HUDEP-2 (cell line): ENCODE results near the gene YOD1.
A peak's percentile ranks its signal among the peaks of the same experiment; 100 is the strongest.

Source experiments
- DNase-seq, 76 experiments: peaks; one replicate each; lab custom pipeline; 2025; ENCODE audit not compliant: unreplicated experiment in 76 of 76; lab: John Stamatoyannopoulos, UW

The YOD1 gene

DNA sequence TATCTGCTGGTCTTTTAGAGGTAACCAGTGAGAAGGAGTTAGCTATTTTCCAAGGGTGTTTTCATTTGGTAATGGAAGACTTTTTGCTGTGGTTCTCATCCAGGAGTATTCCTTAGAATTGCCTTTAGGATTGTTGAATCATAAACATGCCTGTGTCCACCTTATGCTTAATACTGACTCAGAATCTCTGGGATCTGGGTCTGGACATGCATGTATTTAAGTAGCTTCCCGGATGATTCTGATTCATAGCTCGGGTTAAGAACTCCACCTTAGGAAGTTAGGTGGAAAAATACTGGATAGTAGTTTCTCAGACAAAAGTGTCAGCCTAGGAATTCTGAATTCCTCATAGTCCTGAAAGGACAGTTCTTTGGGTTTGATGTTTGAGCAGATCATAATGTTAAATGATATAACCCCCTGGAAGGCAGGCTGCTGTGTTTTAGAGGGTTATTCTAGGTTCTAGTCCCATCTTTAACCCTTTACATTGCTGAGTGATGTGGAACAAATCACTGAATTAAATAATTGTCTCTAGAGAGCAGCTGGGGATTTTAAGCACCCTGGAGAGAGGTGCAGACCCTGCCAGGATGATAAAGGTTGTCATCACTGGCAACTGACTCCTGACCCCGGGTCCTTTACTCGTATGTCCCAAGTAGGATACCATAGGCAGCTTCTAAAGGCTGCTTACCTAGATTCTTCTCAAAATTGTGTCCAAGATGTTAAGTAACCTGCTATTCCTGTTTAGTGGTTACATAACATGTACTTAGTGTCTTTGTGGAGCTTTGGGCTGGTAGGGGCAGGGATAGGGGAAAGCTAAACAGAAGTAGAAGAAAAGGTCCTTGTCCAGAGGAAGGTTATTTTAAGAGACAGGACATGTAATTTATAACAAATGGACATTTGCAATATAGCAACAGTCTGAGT is 23.2 kb upstream of the YOD1 start:
- no peak for DNase-seq

DNA sequence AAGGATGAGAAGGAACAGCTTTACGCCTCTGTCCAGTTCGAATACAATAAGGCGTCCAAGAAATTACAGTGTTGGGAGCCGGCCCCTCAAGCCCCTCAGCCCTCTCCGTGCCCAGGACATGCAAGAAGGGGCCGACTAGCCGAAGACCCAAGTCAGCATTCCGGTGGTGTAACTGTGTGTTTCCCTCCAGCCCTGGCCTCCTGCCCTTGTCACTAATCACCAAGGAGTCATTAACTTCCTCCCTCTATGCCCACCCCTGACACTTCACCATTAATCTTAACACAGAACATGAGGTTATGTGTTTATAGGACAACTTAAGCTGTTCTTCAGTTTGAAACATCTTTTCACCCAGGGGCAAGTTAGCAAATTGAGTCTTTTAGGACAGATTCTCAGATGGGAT is 21.2 kb upstream of the YOD1 start:
- no peak for DNase-seq

DNA sequence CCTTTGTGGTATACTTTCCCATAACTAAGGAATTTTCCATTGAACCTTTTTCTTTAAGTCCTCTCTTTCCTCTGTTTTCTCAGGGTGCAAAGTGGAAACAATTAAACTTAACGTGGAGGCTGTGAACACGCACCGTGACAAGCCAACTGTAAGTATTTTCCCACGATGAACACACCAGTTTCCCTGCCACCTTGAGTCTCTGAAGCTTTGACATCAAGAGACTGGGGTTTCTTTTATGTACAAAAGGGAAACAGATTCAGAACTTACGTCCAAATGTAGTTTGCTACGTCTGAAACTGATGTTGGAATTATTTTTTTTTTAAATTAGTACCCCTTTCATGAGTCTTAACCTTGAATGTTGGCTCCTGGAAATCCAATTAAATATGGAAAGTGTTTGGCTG is 20.4 kb upstream of the YOD1 start:
- DNase-seq: no peak

DNA sequence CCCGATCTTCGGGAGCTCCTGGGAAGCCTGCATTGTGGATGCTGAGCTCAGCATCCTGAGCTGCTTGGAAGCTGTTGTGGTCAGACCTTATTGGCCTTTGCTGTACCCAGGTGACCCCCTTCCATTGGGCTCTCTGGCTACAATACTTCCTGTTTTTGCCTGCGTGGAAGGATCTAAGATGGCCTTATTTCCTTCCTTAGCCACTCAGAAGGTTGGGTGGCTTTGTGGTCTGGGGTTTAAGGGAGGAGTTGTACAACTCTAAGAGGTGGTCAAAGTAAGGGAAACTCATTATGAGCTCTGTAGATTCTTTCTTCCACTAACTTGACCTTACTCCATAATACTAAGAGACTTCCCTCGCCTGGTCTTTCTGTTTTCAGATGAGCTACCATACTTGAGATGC is 19.8 kb upstream of the YOD1 start:
- no peak for DNase-seq

DNA sequence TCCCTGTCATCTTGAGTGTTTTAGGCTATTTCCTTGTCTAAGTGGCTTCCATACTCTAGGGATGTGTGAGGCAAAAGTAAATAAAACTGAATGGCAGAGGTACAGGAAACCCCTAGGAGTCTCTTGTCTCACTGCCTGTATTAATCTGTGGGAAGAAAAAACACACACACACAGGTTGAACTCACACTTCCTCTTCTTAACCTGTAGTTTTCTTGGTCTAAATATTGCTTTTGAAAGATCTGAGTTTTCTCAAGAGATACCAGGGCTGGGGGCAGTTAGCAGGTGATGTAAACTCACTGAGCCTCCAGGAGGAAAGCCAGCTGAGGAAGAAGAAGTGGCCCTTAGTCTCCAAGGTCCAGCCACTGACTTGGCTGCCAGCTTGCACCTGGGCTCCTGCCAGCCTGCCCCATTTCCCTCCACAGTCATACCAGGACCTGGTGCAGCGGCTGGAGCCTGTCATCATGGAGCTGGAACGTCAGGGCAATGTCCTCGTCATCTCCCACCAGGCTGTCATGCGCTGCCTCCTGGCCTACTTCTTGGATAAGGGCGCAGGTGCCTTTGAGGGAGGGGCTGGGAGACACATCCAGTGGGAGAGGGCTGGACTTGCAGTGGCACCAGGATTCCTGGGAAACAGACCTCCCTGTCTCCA is 19.0 kb upstream of the YOD1 start:
- DNase-seq: no peak

DNA sequence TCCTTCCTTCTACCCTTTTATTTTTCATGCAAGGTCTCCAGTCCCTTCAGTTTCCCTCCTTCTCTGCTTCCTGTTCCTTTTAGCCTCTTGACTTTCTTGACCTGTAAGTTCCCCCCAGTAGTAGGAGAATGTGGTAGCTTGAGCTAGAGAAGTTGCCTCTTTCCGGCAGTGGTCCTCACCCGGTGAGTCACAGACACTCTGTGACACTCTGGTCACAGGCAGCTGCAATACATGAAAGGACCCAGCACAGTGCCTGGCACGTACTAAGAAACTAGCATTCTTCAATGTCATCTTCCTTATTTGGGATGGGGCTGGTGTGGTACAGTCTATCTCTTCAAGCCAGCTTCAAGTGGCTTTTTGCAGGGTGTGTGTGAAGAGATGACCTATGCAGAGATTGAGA is 18.1 kb upstream of the YOD1 start:
- DNase-seq: no peak

DNA sequence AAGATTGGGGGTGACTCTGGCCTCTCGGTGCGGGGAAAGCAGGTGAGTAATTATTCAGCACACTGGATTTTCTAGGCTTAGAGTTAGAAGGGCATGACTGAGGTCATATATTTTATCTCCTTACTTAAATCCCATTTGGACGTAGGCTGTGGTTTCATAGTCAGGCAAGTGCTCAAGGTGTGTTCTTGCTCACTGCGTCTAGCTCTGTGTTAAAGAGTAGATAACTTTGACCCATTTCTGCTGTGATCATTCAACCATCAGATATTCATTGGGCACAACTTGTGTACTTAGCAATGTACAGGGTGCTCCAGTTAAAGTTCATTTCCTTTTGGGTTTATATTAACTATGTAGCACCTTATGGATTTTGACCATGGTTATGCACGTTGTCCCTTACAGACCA is 16.7 kb upstream of the YOD1 start:
- DNase-seq: no peak

DNA sequence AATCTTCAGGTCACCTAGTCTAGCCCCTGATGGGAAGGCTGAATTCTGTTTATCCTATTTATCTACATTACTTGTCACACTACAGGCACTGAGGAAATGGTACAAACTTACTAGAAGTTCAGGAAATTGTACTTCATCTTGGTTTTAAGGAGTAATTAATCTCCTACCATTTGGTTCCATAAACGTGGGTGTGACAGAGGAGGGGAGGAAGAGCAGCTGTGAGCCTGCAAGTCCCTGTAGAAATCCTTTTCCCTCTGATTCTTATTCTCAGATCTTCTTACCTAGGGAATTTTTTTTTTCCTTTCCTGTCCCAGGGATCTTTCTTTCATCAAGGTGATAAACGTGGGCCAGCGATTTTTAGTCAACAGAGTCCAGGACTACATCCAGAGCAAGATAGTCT is 16.2 kb upstream of the YOD1 start:
- no peak for DNase-seq

DNA sequence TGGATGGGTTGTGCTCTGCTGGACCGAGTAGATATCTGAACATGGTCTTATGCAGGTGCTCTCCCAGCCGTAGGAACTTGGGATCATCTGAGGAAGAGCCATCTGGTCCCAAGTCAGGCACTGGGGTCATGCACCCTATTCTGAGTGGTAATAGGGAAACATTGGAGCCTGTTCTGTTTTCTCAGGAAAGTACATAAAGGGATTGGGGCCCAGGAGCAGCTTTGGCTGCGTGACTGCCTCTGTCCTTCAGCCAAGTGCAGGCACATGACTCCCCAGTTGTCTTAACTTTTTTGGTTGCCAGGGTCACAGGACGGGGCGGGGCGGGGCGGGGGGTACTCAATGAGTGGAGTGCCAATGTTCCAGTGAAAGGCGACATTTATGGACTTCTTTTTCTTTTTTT is 13.6 kb upstream of the YOD1 start:
- DNase-seq: peak in 7 of 76 experiments; percentile 7 to 18 (median 14)

DNA sequence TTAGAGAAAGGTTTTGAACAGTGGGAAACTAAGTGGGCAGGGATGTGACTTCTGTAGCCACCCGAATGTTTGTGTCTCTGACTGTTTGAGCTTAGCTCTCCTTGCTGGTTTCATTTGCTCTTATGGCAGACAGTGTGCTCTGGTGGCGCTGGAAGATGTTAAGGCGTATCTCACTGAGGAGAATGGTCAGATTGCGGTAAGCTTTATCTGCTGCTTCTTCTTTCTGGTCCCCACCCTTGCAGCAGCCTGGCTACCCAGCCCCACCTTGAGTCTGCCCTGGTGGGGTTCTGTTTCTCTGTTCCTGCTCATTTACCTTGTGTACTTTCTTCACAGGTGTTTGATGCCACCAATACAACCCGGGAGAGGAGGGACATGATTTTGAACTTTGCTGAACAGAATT is 12.0 kb upstream of the YOD1 start:
- no peak for DNase-seq

DNA sequence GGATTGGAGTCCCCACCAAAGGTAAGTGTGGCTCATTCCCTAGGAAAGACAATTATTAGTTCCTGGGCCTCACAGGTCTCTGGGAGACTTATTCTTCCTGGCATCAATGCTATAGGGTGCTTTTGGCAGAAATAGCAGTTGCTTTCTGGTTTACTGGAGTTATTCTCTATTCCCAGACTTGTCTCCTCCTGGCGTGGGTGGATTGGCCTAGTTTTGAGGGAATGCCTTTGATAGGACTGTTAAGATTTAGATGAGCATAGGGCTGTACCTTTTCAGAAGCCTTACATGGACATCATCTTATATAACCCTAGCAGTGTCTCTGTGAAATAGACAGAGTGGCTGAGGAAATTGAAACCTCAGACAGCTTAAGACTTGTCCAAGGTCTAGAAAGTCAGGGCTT is 11.1 kb upstream of the YOD1 start:
- DNase-seq: no peak

DNA sequence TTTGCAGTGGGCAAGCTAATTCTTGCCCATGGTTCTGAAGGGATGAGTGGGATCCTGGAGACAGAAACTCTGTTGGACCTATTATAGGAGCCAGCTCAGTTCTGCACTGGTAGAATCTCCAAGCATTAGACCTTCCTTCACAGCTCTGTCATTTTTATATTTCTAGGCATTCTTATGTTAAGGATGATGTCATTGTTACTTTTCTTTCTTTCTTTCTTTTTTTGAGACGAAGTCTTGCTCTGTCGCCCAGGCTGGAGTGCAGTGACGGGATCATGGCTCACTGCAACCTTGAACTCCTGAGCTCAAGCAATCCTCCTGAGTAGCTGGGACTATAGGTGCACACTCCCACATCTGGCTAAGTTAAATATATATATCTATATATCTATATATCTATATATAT is 9.6 kb upstream of the YOD1 start:
- no peak for DNase-seq

DNA sequence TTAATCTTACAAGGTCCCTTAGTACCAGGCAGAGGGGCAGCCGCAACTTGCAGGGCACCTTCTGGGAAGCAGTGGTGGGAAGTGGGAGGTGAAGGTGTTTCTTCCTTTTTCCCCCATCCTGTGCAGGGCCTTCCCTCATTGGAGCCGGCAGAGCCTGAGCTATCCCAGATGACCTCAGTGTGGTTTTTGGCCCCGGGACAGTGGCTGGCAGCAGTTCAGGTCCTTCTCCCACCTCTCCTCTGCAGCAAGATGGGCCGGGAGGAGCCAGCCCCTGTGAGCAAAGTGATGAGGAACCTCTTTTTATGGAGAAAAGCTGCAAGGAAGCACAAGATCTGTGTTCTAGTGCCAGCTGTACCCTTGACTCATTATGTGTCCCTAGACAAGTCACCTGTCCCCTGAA is 8.9 kb upstream of the YOD1 start:
- DNase-seq: no peak

DNA sequence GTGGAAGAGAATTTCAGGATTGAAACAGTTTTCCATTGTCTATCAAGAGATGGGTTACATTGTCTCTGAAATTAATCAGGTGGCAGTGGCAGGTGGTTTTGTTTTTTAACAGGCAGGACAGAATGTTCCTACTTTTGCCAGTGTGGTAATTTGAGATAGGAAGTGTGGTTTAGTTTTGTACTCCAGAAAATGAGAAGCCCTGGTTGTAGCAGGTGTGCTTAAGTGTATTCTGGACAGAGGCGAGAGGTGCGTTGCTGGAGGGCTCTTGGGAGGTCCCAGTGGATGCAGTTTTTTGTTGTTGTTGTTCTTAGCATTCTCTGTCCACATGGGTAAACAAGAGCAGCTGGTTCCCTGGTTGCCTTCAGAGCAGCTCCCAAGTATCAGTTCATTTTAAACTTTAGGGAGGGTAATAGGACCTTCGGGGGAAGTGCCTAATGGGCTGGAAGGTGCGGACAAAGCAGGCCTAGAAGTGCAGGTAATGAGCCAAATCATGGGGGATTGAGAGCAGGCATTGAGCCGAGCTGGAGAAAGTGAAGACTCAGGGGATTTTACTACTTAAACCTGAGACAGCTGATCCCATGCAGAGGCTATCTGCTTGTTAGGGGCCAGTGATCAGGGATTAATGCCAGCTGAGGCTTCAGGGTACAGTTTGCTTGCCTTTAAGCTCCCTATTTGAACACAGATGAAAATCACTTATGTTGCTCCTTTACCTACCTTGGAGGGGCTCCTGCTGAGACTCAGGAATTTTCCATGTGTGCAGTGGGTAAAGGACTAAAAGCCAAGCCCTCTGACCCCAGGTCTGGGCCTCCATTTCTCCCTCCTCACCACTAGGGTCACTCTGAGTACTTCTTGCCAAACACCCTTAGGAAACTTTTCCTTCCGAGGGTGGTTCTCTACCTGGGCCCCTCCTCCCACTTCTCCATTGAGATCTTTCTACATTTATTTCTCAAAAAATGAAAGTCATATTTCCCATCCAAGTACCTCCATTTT is 8.2 kb upstream of the YOD1 start:
- no peak for DNase-seq

DNA sequence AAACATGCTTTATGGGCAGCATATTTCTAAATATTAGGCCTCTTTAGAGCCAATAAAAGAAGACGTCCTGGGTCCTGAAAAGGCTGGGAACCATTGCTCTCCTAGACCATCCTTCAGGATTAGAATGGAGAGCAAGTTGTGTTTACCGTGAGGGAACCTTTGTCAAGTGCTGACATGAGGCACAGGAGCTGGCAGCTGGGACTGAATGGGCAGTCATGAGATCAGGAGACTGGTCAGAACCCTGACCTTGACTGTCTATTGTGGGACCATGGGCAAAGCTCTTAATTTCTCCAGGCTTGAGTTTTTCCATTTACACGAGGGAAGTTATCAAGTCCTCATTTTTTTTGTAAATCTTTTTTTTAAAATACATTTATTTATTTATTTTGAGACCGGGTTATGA is 7.2 kb upstream of the YOD1 start:
- DNase-seq: no peak

DNA sequence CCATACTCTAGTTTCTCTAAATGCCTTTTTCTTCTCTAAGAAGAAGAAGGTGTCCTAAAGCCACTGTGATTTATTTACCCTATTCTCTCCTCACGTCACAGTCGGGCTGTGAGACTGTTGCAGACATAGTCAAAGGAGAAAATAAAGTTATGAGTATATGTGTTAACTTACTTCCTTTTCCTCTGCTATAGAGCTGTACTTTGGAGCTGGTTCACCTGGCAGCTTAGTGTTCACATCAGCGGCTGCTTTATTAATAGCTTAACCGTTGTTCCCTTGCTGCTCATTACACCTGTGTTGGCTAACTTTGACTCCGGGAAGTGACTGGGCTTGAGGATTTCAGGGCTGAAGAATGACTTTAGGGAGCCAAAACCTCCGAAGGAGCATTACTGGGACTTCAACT is 5.7 kb upstream of the YOD1 start:
- DNase-seq: no peak

DNA sequence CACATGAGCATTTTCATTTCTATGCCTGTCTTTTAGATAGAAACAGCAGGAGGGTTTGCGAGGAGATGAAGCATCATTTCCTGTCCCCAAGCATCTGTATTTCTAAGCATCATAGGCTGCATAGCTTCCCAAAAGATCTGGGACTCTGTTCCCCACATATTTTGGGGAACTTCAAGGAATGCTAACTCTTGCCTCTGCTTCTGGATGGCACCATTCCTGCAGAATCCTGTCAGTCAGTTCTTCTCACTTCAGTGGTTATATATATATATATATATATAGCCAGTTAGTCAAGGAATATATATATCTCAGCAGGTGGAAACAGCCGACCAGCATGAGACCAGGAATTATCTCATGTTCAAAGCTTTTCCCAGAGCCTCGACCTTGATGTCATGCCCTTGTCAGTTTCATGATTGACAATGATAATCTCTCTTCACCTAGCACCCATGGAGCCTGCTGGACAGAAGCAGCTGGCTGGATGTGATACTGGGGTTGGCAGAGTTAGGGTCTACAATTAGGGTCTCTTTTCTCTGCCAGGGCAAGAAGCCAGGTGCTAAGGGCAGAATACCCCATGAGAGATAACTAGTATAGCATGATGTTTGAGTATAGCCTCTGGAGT is 4.5 kb upstream of the YOD1 start:
- no peak for DNase-seq

DNA sequence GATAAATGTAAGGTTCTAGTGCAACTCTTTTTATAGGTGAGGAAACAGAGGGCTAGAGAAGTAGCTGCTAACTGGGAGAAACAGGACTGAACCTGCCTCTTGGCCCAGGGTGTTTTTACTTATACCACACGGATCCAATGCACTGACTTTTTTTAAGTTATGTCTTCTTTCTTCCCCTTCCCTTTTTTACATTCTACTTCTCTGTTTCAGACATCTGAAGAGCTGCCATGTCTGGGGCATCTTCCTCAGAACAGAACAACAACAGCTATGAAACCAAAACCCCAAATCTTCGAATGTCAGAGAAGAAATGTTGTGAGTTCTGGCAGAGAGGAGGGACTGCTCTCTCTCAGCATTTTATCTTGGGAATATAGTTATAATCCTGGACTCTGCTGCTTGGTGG is 3.5 kb upstream of the YOD1 start:
- DNase-seq: no peak

DNA sequence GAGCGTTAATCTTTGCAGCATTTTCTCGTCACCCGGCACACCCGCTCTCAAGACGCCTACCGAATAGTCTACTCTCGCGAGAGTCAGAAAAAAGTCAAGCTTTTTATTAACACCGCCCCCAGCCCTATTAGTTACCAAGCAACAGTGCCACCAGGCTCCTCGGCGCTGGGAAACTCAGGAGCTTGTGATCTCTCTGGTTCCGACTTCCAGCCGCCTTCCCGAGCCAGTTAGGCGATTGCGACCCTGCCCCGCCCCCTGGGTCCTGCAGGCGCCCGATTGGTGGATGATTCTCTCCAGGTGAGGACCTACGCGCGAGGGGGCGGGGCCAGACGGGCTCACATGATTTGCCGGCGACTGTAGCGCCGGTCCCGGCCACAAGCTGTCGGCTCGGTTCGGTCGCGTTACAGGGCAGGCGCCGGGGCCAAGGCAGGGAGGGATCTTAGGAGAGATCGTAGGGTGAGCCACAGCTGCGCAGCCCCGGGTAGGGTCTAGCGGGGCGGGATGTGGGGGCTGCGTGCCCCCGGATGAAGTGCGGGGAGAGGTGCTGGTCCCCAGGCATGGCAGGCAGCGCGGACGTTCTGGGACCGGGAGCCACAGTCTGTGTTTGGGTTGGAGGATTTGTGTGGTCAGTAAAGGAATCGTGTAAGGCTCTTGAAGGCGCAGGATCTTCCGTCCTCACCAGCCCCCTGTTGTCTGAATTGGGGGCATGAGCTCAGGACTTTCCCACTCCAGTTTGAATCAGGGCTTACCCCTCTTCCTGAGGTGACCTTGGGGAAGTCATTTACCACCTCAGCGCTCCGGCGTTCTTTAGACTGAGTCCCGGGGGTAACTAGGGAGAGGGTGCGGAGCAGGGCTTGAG is 2.1 kb upstream of the YOD1 start, which contains the start of gene PFKFB2:
Gene PFKFB2, plus strand, starts transcription at position 365 of the 859 bp plus-strand sequence. CDS start 1,443 bp downstream, outside the sequence.
- DNase-seq: peak in 62 of 76 experiments; percentile 14 to 90 (median 77)
